ENCODE data around the gene ACTN4.

The ACTN4 gene

GRCh38 chr19:38698225-38699026 lies 51.0 kb downstream of the ACTN4 start:
- Histone ChIP-seq H3K23ac (ENCODE audit: low read length) (no peak overlapping the region), H3K4me2 (ENCODE audit: low read length) (no peak overlapping the region), H2BK120ac (ENCODE audit: low read depth, low read length) (no peak overlapping the region), H3K79me1 (ENCODE audit: low read length) (peaks cover 30% of the 10 kb centered on the region), H2BK15ac (replicated peaks; ENCODE audit: low read depth) (no peak overlapping the region), H3K36me3 (ENCODE audit: control insufficient read depth, insufficient read depth, low read length) (peaks cover 4% of the 10 kb centered on the region), H3K9ac (ENCODE audit: low read length) (no peak overlapping the region), H3K18ac (ENCODE audit: low read length) (no peak overlapping the region), H2AK5ac (ENCODE audit: low read length) (no peak overlapping the region), H4K8ac (ENCODE audit: low read depth, low read length) (no peak overlapping the region), H3K4ac (ENCODE audit: low read depth, low read length) (no peak overlapping the region), H4K5ac (ENCODE audit: low read length) (no peak overlapping the region), H3K79me2 (ENCODE audit: control insufficient read depth, insufficient read depth, low read length) (peaks cover 59% of the 10 kb centered on the region), H3K56ac (ENCODE audit: low read length) (peak overlapping the region; percentile 65), H3K27me3 (ENCODE audit: insufficient read depth, low read length, poor library complexity) (no peaks in the 10 kb centered on the region), H3K27ac (ENCODE audit: low read depth, low read length) (no peak overlapping the region), H3K4me3 (ENCODE audit: low read length) (no peak overlapping the region), H3K4me1 (ENCODE audit: control insufficient read depth, low read depth, low read length) (peaks cover 3% of the 10 kb centered on the region), H2BK5ac (ENCODE audit: low read length) (no peak overlapping the region)
- no CpG with 5 or more reads among the region's 22 CpGs for WGBS (ENCODE audit: extremely low coverage, insufficient coverage, low lambda C conversion rate)
- DNase-seq = no peak

GRCh38 chr19:38699027-38699346 lies 51.5 kb downstream of the ACTN4 start:
- no peak overlapping the region for H3K4me2 ChIP-seq (ENCODE audit: low read length)
- H3K4ac ChIP-seq (ENCODE audit: low read depth, low read length) = no peak overlapping the region
- H2BK15ac ChIP-seq (replicated peaks; ENCODE audit: low read depth) = no peak overlapping the region
- H3K56ac ChIP-seq (ENCODE audit: low read length) = no peak overlapping the region
- no peak overlapping the region for H4K5ac ChIP-seq (ENCODE audit: low read length)
- peaks cover 4% of the 10 kb centered on the region for H3K36me3 ChIP-seq (ENCODE audit: control insufficient read depth, insufficient read depth, low read length)
- H3K23ac ChIP-seq (ENCODE audit: low read length) = no peak overlapping the region
- no peak overlapping the region for H2BK5ac ChIP-seq (ENCODE audit: low read length)
- H3K4me3 ChIP-seq (ENCODE audit: low read length) = no peak overlapping the region
- no peak overlapping the region for H2BK120ac ChIP-seq (ENCODE audit: low read depth, low read length)
- no peak overlapping the region for H3K27ac ChIP-seq (ENCODE audit: low read depth, low read length)
- H3K27me3 ChIP-seq (ENCODE audit: insufficient read depth, low read length, poor library complexity) = no peaks in the 10 kb centered on the region
- no peak overlapping the region for H3K9ac ChIP-seq (ENCODE audit: low read length)
- peaks cover 3% of the 10 kb centered on the region for H3K4me1 ChIP-seq (ENCODE audit: control insufficient read depth, low read depth, low read length)
- no peak overlapping the region for H4K8ac ChIP-seq (ENCODE audit: low read depth, low read length)
- H3K79me2 ChIP-seq (ENCODE audit: control insufficient read depth, insufficient read depth, low read length) = peaks cover 54% of the 10 kb centered on the region
- DNase-seq = no peak
- no CpG with 5 or more reads among the region's 7 CpGs for WGBS (ENCODE audit: extremely low coverage, insufficient coverage, low lambda C conversion rate)
- no peak overlapping the region for H3K18ac ChIP-seq (ENCODE audit: low read length)
- H2AK5ac ChIP-seq (ENCODE audit: low read length) = no peak overlapping the region
- H3K79me1 ChIP-seq (ENCODE audit: low read length) = peaks cover 33% of the 10 kb centered on the region

- H2BK5ac ChIP-seq (ENCODE audit: low read length) = no peak overlapping the region
- H3K27ac ChIP-seq (ENCODE audit: low read depth, low read length) = no peak overlapping the region
- peaks cover 33% of the 10 kb centered on the region for H3K79me1 ChIP-seq (ENCODE audit: low read length)
- H3K4me1 ChIP-seq (ENCODE audit: control insufficient read depth, low read depth, low read length) = peaks cover 3% of the 10 kb centered on the region
- no peak overlapping the region for H2BK120ac ChIP-seq (ENCODE audit: low read depth, low read length)
- no peak overlapping the region for H3K9ac ChIP-seq (ENCODE audit: low read length)
- DNase-seq = no peak
- no peak overlapping the region for H3K23ac ChIP-seq (ENCODE audit: low read length)
- no peak overlapping the region for H3K56ac ChIP-seq (ENCODE audit: low read length)
- H3K18ac ChIP-seq (ENCODE audit: low read length) = no peak overlapping the region
- WGBS (ENCODE audit: extremely low coverage, insufficient coverage, low lambda C conversion rate) = no CpG with 5 or more reads among the region's 18 CpGs
- peaks cover 4% of the 10 kb centered on the region for H3K36me3 ChIP-seq (ENCODE audit: control insufficient read depth, insufficient read depth, low read length)
- no peak overlapping the region for H3K4me3 ChIP-seq (ENCODE audit: low read length)
- no peak overlapping the region for H2BK15ac ChIP-seq (replicated peaks; ENCODE audit: low read depth)
- H4K8ac ChIP-seq (ENCODE audit: low read depth, low read length) = no peak overlapping the region
- H2AK5ac ChIP-seq (ENCODE audit: low read length) = no peak overlapping the region
- H3K79me2 ChIP-seq (ENCODE audit: control insufficient read depth, insufficient read depth, low read length) = peaks cover 49% of the 10 kb centered on the region
- no peak overlapping the region for H3K4me2 ChIP-seq (ENCODE audit: low read length)
- H3K27me3 ChIP-seq (ENCODE audit: insufficient read depth, low read length, poor library complexity) = no peaks in the 10 kb centered on the region
- no peak overlapping the region for H4K5ac ChIP-seq (ENCODE audit: low read length)
- H3K4ac ChIP-seq (ENCODE audit: low read depth, low read length) = no peak overlapping the region
Measured at GRCh38 chr19:38699647-38700349, 52.3 kb downstream of the ACTN4 start.

- Histone ChIP-seq H3K4me2 (ENCODE audit: low read length) (no peak overlapping the region), H3K9ac (ENCODE audit: low read length) (no peak overlapping the region), H3K79me2 (ENCODE audit: control insufficient read depth, insufficient read depth, low read length) (peaks cover 43% of the 10 kb centered on the region), H2BK120ac (ENCODE audit: low read depth, low read length) (no peak overlapping the region), H3K79me1 (ENCODE audit: low read length) (peaks cover 29% of the 10 kb centered on the region), H3K23ac (ENCODE audit: low read length) (no peak overlapping the region), H3K36me3 (ENCODE audit: control insufficient read depth, insufficient read depth, low read length) (peaks cover 9% of the 10 kb centered on the region), H3K4me3 (ENCODE audit: low read length) (no peak overlapping the region), H2AK5ac (ENCODE audit: low read length) (no peak overlapping the region), H4K8ac (ENCODE audit: low read depth, low read length) (no peak overlapping the region), H3K27me3 (ENCODE audit: insufficient read depth, low read length, poor library complexity) (no peaks in the 10 kb centered on the region), H3K27ac (ENCODE audit: low read depth, low read length) (no peak overlapping the region), H3K4me1 (ENCODE audit: control insufficient read depth, low read depth, low read length) (peaks cover 3% of the 10 kb centered on the region), H2BK5ac (ENCODE audit: low read length) (no peak overlapping the region), H2BK15ac (replicated peaks; ENCODE audit: low read depth) (no peak overlapping the region), H3K56ac (ENCODE audit: low read length) (no peak overlapping the region), H3K18ac (ENCODE audit: low read length) (no peak overlapping the region), H3K4ac (ENCODE audit: low read depth, low read length) (no peak overlapping the region), H4K5ac (ENCODE audit: low read length) (no peak overlapping the region)
- no peak for DNase-seq
- no CpG with 5 or more reads among the region's 22 CpGs for WGBS (ENCODE audit: extremely low coverage, insufficient coverage, low lambda C conversion rate)
Measured at GRCh38 chr19:38700350-38700901, 53.0 kb downstream of the ACTN4 start.

GRCh38 chr19:38700902-38701454 lies 53.5 kb downstream of the ACTN4 start:
- H3K4ac ChIP-seq (ENCODE audit: low read depth, low read length) = no peak overlapping the region
- no CpG with 5 or more reads among the region's 18 CpGs for WGBS (ENCODE audit: extremely low coverage, insufficient coverage, low lambda C conversion rate)
- no peak overlapping the region for H4K8ac ChIP-seq (ENCODE audit: low read depth, low read length)
- no peak overlapping the region for H3K4me2 ChIP-seq (ENCODE audit: low read length)
- peaks cover 3% of the 10 kb centered on the region for H3K4me1 ChIP-seq (ENCODE audit: control insufficient read depth, low read depth, low read length)
- H3K36me3 ChIP-seq (ENCODE audit: control insufficient read depth, insufficient read depth, low read length) = peaks cover 9% of the 10 kb centered on the region
- H2BK15ac ChIP-seq (replicated peaks; ENCODE audit: low read depth) = no peak overlapping the region
- no peak overlapping the region for H3K4me3 ChIP-seq (ENCODE audit: low read length)
- no peak overlapping the region for H2BK5ac ChIP-seq (ENCODE audit: low read length)
- H3K27me3 ChIP-seq (ENCODE audit: insufficient read depth, low read length, poor library complexity) = no peaks in the 10 kb centered on the region
- H3K18ac ChIP-seq (ENCODE audit: low read length) = no peak overlapping the region
- H3K56ac ChIP-seq (ENCODE audit: low read length) = no peak overlapping the region
- no peak overlapping the region for H3K9ac ChIP-seq (ENCODE audit: low read length)
- no peak overlapping the region for H3K23ac ChIP-seq (ENCODE audit: low read length)
- H3K79me2 ChIP-seq (ENCODE audit: control insufficient read depth, insufficient read depth, low read length) = peaks cover 37% of the 10 kb centered on the region
- no peak overlapping the region for H2BK120ac ChIP-seq (ENCODE audit: low read depth, low read length)
- no peak overlapping the region for H3K27ac ChIP-seq (ENCODE audit: low read depth, low read length)
- no peak for DNase-seq
- H2AK5ac ChIP-seq (ENCODE audit: low read length) = no peak overlapping the region
- H4K5ac ChIP-seq (ENCODE audit: low read length) = no peak overlapping the region
- H3K79me1 ChIP-seq (ENCODE audit: low read length) = peaks cover 28% of the 10 kb centered on the region
